Ovary (tissue), 3 donors: Measurements from ENCODE around the gene FAM149B1.

Source experiments
- POLR2A ChIP-seq: fragments of 450-650 bp; IDR thresholded peaks from one replicate; pipeline ENCODE4 v1.6.1; 2017; ENCODE audit warnings: antibody characterized with exemption, mild to moderate bottlenecking, moderate library complexity
- TF ChIP-seq, protein P1 (sequence below), 3 donors: fragments of 450-650 bp in 2 of 3; fragments of 200-600 bp in 1 of 3; IDR thresholded peaks; one replicate each; pipeline versions ENCODE4 v1.5.1 to v1.8.0; 2016 to 2022; ENCODE audit warnings: antibody characterized with exemption in 3 of 3, mild to moderate bottlenecking in 1 of 3
- donor health status: DM: no; HTN: no; CAD: no.

DNA sequence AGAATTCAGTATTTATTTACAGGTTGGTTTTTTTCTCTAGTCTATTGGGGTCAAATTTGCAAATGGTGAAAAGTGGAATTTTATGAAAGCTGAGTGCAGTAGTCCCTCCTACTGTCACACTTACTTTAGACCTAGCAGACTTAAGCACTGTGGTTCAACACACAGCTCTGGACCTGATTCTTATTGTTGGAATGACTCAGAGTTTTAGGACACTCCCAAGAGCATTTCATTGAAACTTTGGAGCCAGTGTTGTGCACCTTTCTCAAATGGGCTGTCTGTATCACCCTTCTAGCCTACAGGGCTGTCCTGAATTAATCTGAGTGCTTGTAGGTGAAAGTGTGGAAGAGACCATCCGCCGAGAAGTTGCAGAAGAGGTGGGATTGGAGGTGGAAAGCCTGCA lies 41.6 kb upstream of the FAM149B1 start:
- TF ChIP-seq, protein P1, sequence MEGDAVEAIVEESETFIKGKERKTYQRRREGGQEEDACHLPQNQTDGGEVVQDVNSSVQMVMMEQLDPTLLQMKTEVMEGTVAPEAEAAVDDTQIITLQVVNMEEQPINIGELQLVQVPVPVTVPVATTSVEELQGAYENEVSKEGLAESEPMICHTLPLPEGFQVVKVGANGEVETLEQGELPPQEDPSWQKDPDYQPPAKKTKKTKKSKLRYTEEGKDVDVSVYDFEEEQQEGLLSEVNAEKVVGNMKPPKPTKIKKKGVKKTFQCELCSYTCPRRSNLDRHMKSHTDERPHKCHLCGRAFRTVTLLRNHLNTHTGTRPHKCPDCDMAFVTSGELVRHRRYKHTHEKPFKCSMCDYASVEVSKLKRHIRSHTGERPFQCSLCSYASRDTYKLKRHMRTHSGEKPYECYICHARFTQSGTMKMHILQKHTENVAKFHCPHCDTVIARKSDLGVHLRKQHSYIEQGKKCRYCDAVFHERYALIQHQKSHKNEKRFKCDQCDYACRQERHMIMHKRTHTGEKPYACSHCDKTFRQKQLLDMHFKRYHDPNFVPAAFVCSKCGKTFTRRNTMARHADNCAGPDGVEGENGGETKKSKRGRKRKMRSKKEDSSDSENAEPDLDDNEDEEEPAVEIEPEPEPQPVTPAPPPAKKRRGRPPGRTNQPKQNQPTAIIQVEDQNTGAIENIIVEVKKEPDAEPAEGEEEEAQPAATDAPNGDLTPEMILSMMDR (IDR thresholded peaks at IDR 0.05): no peak
- no peak for TF ChIP-seq POLR2A
